Ovary (tissue), 9 donors: ENCODE results near the gene EFNB3. TPM values are rescaled to one million over a fixed set of nuclear protein-coding genes. Genes with fewer than 3 reads are reported as not detected.

Source experiments
- DNase-seq, 5 donors: peaks; one replicate each; pipeline ENCODE4 v3.0.0-alpha.2; 2019 to 2020
- H3K27ac ChIP-seq, 2 donors: fragments of 200-600 bp; one replicate each; pipeline versions ENCODE4 v1.5.1 to v1.8.0; 2019 to 2022
- H3K27me3 ChIP-seq: fragments of 200-600 bp; one replicate; pipeline ENCODE4 v1.8.0; 2022
- H3K36me3 ChIP-seq: fragments of 200-600 bp; sonication (generic); one replicate; pipeline ENCODE4 v1.5.1; 2019
- H3K4me1 ChIP-seq: one replicate; pipeline ENCODE4 v1.8.1; 2013; ENCODE audit warnings: mild to moderate bottlenecking, moderate library complexity; ENCODE audit not compliant: insufficient read depth
- H3K4me3 ChIP-seq: fragments of 200-600 bp; sonication (generic); one replicate; pipeline ENCODE4 v1.5.1; 2017
- H3K9me3 ChIP-seq, 2 donors: fragments of 200-600 bp in 1 of 2; sonication (generic) in 1 of 2; one replicate each; pipeline versions ENCODE4 v1.5.1 to v1.8.1; 2013 to 2019; ENCODE audit warnings: mild to moderate bottlenecking in 1 of 2, moderate library complexity in 1 of 2
- CTCF ChIP-seq, 3 donors: fragments of 450-650 bp in 2 of 3; fragments of 200-600 bp in 1 of 3; IDR thresholded peaks; one replicate each; pipeline versions ENCODE4 v1.5.1 to v1.8.0; 2016 to 2022; ENCODE audit warnings: antibody characterized with exemption in 3 of 3, mild to moderate bottlenecking in 1 of 3
- EP300 ChIP-seq: sonication (generic); formaldehyde crosslinking; IDR thresholded peaks from one replicate; pipeline ENCODE4 v1.6.1; 2017; ENCODE audit warnings: antibody characterized with exemption
- POLR2A ChIP-seq: fragments of 450-650 bp; IDR thresholded peaks from one replicate; pipeline ENCODE4 v1.6.1; 2017; ENCODE audit warnings: antibody characterized with exemption, mild to moderate bottlenecking, moderate library complexity
- WGBS, 3 donors: extraction: QIAGEN DNeasy Blood & Tissue Kit in 1 of 3; methylation state at CpG; one replicate each; pipeline versions ENCODE4 v1.1.5 to v1.1.7; 2013 to 2017; 5-methylcytosine and 5-hydroxymethylcytosine counted together
- intact Hi-C, 4 donors: fragments of 100-400 bp; cut with DNase I; formaldehyde crosslinking; loops; one replicate each; pipeline versions ENCODE4 v1.11.0 to v1.15.1; 2022 to 2023
- polyA plus RNA-seq, 2 donors: library from polyadenylated mRNA; stranded (reverse); fragments of 200-250 nt in 1 of 2; fragments of 350-450 nt in 1 of 2; fragmentation: Illumina TruSeq in 1 of 2; extraction: RNeasy Lipid Tissue Mini Kit (QIAGEN cat#74804) in 1 of 2; gene quantifications; one replicate each; pipeline ENCODE4 v1.2.3, GENCODE V29; 2013 to 2014
- total RNA-seq, 7 donors: library from RNA; depleted of rRNA in 2 of 7; stranded (reverse); fragments of >200 nt in 2 of 7; fragmentation: NEBNext Ultra II Directional in 3 of 7; extraction: Animal tissue kit (Norgen Biotek cat#: 25700) in 3 of 7; gene quantifications; one replicate each; pipeline versions ENCODE4 v1.1.0 to v1.2.4, GENCODE V29; 2016 to 2023
- donor health status: DM: no; HTN: no; CAD: no; lungs with moderate emphysema.
- donor health status: DM: no; HTN: no; CAD: no.
- donor health status: Bipolar disorder and iron deficiency.
- donor health status: DM: yes; HTN: yes; CAD: no.
- donor health status: DM: no; HTN: no; CAD: no.
- donor health status: DM: yes; HTN: yes; CAD: no.

EFNB3 gene
- total and polyA plus RNA-seq, 9 donors = 1.6 to 11.7 (median 3.8) TPM

DNA sequence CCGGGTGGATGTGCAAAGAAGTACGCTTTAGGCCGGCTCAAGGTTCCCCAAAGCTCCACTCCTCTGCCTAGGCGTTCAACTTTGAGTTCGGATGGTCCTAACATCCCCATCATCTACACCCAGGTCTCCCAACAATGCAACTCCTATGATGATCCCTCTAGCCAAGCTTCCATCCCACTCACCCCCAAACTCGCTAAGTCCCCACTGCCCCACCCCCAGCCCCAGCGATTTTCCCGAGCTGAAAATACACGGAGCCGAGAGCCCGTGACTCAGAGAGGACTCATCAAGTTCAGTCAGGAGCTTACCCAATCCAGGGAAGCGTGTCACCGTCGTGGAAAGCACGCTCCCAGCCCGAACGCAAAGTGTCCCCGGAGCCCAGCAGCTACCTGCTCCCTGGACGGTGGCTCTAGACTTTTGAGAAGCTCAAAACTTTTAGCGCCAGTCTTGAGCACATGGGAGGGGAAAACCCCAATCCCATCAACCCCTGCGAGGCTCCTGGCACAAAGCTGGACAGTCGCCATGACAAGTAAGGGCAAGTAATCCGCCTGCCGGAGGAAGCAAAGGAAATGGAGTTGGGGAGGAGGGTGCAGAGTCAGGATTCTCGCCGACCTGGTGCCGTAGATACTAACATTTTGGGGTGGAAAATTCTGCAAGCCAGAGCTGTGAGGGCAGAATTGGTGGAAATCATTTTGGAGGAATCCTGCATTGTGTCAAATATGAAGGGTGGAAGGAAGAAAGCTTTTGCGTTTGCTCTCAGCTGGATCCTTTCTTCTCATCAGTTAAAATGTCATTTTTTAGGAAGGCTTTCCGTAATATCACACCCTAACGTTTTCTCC, 17.7 kb upstream of the EFNB3 start, which contains the start of gene TP53:
Gene TP53, minus strand, starts transcription at position 419 of the 836 bp plus-strand sequence. CDS start 10,896 bp downstream, outside the sequence.
- TF ChIP-seq EP300 (no peak), CTCF (IDR thresholded peaks at IDR 0.05) (peak in 1 of 3 donors; percentile 11), POLR2A (peak; percentile 80)
- intact Hi-C loops = loop anchor here (2.0 to 10.0 kb wide), 5 partner anchors 35 to 202 kb away; partner anchors contain the start of genes SHBG (in 3 of the 4), ATP1B2 (in 2 of the 4), POLR2A (in 1 of the 4) and SAT2 (in 1 of the 4)
- H3K27me3 ChIP-seq = no peaks in the 10 kb centered on the region
- peak within 1 kb of the TSS; percentile 74 to 93 for H3K27ac ChIP-seq
- peak within 1 kb of the TSS; percentile 94 for H3K4me3 ChIP-seq
- 0% methylated on average over 30 of the region's 30 CpGs for WGBS, 3 donors
- no peaks in the 10 kb centered on the region for H3K36me3 ChIP-seq
- DNase-seq = peak; percentile 86 to 91 (median 88)
- H3K4me1 ChIP-seq = peaks cover 7% of the 10 kb centered on the region
- no peaks in the 10 kb centered on the region for H3K9me3 ChIP-seq

DNA sequence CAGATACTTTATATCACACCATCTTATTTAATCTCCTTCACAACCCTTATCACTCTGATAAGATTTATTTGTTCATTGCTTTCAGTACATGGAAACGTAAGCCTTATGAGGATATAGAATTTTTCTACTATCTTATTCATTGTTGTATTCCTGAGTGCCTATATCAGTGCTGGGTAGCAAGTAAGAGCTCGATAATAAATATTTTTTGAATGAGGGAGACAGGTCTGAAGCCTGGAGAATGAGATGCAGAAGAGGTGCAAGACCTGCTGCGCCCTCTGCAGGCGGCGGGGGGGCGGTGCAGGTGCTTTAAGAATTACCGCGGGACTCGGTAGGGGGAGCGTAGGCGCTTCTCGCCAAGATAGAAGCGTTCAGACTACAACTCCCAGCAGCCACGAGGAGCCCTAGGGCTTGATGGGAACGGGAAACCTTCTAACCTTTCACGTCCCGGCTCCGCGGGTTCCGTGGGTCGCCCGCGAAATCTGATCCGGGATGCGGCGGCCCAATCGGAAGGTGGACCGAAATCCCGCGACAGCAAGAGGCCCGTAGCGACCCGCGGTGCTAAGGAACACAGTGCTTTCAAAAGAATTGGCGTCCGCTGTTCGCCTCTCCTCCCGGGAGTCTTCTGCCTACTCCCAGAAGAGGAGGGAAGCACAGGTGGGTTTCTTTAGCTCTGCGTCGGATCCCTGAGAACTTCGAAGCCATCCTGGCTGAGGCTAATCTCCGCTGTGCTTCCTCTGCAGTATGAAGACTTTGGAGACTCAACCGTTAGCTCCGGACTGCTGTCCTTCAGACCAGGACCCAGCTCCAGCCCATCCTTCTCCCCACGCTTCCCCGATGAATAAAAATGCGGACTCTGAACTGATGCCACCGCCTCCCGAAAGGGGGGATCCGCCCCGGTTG, 16.8 kb upstream of the EFNB3 start, which contains the start of gene WRAP53:
Gene WRAP53, plus strand, starts transcription at position 570 of the 900 bp plus-strand sequence. Its CDS starts 172 bp downstream, at position 742.
- peak within 1 kb of the TSS; percentile 94 for H3K4me3 ChIP-seq
- TF ChIP-seq CTCF (IDR thresholded peaks at IDR 0.05) = peak; percentile 91 to 99 (median 99)
- peak; percentile 17 for TF ChIP-seq POLR2A
- TF ChIP-seq EP300 = peak; percentile 53
- peaks cover 7% of the 10 kb centered on the region for H3K4me1 ChIP-seq
- peak; percentile 96 to 99 (median 97) for DNase-seq
- no peaks in the 10 kb centered on the region for H3K27me3 ChIP-seq
- whole genome bisulfite sequencing, 3 donors = 0 to 1% (median 1%) methylated on average over 51 of the region's 51 CpGs
- no peaks in the 10 kb centered on the region for H3K36me3 ChIP-seq
- intact Hi-C loops = loop anchor here (2.0 to 10.0 kb wide), 5 partner anchors 36 to 203 kb away; partner anchors contain the start of genes SHBG (in 3 of the 4), ATP1B2 (in 2 of the 4), POLR2A (in 1 of the 4) and SAT2 (in 1 of the 4)
- no peaks in the 10 kb centered on the region for H3K9me3 ChIP-seq
- peak within 1 kb of the TSS; percentile 3 to 93 for H3K27ac ChIP-seq

- Histone ChIP-seq H3K4me1 (peaks cover 7% of the 10 kb centered on the region), H3K4me3 (peak overlapping the region; percentile 59), H3K27ac (peak overlapping the region in 1 of 2 donors; percentile 23), H3K36me3 (no peaks in the 10 kb centered on the region), H3K27me3 (no peaks in the 10 kb centered on the region), H3K9me3 (no peaks in the 10 kb centered on the region)
- intact Hi-C loops = loop anchor here (5.0 to 10.0 kb wide), 4 partner anchors 37 to 204 kb away; partner anchors contain the start of genes SHBG (in 3 of the 4), ATP1B2 (in 2 of the 4), POLR2A (in 1 of the 4) and SLC35G6 (in 1 of the 4)
- TF ChIP-seq EP300 (no peak), POLR2A (no peak), CTCF (IDR thresholded peaks at IDR 0.05) (no peak)
- 9 to 11% (median 9%) methylated on average over 13 of the region's 13 CpGs for WGBS, 3 donors
- DNase-seq = no peak
Measured at GRCh38 chr17:7688808-7689316, 16.1 kb upstream of the EFNB3 start.
